HG02763 (cell line): ENCODE data around the gene MYH9.
"Not testable (repeated sequence)": the region's sequence is repeated elsewhere in the genome, so short reads cannot be mapped to it uniquely, and the experiment has no call there.

Experiments
- ATAC-seq: cut with Tn5 transposase; IDR thresholded peaks from one replicate; pipeline ENCODE4 v1.9.1; 2021; ENCODE audit warnings: mild to moderate bottlenecking, moderate library complexity; ENCODE audit not compliant: unreplicated experiment

MYH9 gene

DNA sequence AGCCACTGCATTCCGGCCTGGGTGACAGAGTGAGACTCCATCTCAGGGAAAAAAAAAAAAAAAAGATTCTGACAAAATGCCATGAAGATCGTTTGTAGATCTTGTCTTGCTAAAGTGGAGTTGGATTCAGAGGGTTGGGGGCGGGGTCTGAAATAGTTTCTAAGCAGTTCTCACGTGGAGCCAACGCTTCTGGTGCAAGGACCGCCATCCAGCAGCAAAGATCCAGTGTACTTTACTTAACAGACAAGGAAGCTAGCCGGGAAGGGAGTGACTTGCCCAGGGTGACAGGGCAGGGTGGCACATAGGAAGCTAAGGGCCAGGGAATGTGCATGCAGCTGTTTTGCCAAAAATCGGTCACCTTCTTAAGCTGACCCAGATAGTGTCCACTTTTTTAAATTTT lies 107.4 kb downstream of the MYH9 start:
- ATAC-seq = no peak

DNA sequence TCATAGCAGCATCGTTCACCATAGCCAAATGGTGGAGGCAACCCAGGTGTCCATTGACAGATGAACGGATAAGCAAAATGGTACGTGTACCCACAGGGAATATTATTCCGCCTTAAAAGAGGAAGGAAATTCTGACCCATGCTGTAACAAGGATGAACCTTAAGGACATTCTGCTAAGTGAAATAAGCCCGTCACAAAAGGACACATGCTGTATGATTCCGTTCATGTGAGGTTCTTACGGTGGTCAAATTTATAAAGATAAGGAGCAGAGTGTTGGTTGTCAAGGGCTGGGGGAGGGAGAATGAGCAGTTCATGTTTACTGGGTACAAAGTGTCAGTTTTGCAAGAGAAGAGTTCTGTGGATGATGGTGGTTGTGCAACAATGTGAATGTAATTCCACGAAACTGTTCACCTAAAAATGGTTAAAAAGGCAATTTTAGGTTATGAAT lies 108.5 kb downstream of the MYH9 start:
- no peak for ATAC-seq

DNA sequence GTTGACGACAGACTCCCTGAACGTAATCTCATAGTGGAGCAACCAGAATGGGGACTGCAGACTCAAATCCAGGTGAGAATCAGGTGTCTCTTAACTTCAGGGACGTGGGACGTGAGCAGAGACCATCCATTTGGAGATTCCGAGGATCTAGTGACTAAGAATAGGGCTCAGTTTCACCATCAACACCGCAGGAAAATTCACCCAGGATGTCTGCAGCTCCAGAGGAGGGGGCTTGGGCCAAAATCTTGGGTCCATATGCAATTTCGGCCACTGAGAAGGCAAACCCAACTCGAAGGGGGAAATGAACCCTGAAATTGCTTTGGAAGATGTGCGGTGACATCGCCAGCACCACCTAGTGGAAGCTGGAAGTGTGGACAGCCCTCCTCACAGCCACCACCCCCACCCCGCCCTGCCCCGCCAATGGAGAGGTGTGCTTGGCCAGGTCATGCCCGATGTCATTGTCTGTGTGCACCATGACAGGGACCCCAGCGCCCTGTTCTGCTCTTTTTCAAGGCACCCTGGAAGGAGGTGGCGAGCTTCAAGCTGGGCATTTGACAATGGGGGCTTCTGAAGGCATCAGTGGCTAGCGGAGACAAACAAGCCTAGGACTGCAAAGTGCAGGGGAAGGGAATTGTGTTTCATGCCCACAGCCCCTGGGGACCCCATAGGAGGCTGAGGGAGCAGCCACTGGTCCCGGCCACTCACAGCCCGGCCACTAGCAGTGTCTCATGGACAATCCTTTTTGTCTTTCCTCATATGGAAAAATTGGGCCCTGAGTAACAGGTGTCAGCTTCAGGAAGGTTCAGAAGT lies 110.1 kb downstream of the MYH9 start:
- no peak for ATAC-seq

DNA sequence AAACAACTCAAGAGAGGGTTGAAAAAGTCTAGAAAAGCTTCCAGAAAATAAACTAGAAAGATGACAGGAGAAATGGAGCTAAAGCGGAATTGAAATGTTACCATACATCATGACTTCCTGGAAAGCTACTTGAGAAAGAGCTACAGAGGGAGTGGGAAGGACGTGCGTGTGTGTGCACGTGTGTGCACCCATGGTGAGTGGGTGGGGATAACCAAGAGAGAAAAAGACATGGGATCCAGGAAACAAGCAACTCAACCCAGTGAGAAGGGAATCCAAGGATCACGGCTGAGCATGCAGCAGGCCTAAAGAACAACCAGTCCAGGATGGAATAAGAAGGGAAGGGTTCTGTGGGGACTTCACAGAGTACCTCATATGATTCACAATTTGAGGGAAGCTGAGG lies 113.2 kb downstream of the MYH9 start:
- no peak for ATAC-seq

DNA sequence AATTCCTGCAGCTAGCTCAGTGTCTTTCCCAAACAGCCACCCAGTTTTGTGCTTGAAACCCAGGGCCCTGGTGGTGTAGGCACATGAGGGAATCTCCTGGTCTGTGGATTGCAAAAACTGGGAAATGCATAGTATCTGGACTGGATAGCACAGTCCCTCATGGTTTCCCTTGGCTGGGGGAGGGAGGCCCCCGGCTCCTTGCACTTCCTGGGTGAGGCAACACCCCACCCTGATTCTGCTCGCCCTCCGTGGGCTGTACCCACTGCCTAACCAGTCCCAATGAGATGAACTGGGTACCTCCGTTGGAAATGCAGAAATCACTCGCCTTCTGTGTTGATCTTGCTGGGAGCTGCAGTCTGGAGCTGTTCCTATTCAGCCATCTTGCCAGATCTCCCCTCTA lies 115.8 kb downstream of the MYH9 start:
- ATAC-seq = not testable (repeated sequence)

DNA sequence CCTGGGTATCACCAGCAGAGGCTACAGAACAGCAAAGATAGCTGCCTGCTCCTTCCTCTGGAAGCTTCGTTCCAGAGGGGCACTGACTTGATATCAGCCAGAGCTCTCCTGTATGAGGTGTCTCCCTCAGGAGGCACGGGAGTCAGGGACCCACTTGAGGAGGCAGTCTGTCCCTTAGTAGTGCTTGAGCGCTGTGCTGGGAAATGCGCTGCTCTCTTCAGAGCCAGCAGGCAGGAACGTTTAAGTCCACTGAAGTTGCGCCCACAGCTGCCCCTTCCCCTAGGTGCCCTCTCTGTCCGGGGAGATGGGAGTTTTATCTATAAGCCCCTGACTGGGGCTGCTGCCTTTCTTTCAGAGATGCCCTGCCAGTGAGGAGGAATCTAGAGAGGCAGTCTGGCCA lies 116.5 kb downstream of the MYH9 start:
- not testable (repeated sequence) for ATAC-seq

DNA sequence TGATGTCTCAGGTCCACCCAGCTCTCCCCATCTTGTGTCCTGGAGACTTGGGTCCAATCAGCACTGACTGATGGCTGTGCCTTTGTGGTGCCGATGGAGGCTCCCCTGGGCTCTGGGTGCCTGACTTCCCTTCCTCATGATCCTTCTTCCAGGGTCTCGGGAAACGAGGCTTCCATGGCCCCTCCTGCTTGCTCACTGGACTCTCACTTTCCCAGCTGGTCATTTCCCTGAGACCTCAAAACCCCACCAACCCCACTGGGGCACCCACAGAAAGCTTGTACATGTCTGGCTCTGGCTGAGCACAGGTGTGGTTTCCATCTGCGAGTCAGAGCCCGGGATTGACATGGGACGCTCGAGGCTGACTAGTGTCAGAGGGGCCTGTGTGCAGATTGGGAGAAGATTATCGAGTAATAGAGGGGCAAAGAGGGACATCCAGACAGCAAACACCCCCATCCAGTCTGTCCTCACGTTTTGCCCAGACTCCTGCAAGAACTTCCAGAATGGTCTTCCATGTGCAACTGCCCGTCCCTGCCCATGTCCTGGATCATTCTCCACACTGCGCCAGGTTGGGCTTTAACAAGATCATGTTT lies 119.8 kb downstream of the MYH9 start:
- ATAC-seq = no peak

DNA sequence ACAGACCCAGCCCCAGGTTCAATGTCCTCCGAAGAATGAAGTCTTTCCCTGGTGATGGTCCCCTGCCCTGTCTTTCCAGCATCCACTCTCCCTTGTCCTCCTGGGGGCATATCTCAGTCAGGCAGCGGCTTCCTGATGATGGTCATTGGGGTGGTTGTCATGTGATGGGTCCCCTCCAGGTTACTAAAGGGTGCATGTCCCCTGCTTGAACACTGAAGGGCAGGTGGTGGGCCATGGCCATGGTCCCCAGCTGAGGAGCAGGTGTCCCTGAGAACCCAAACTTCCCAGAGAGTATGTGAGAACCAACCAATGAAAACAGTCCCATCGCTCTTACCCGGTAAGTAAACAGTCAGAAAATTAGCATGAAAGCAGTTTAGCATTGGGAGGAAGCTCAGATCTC lies 120.7 kb downstream of the MYH9 start:
- ATAC-seq = no peak

DNA sequence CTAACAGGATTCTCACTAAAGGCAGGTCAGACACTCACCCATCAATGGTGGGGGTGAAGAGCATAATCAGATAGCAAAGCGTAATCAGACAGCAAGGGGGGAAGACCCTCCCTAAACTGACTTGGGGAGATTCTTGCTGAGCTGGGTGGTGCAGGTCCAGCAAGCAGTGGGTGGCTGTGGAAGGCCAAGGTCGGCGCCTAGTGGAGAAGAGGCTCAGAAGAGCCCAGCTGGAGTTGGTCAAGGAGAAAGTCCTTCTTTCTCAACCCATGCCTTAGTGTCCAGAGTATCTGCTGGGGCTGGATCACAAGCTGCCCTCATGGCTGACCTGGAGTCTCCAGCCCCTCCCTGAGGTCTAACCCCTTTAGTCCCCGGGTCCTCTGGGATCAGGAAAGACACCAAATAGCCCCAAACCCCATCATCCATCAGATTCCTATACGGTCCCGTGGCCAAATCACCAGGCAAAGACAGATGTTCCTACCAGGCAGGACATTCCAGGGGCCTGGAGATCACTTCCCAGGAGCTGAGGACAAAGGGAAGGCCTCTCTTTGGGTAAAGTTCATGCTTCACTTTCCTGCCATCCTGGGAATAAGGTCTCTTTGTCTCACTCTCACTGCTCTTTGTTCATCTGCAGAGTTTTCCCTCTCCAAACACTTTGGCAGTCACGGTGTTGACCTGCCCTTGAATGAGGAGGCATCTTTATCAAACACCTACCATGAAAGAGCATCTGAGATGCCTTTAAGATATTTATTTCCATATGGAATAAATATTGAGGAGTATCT lies 123.7 kb downstream of the MYH9 start:
- not testable (repeated sequence) for ATAC-seq

DNA sequence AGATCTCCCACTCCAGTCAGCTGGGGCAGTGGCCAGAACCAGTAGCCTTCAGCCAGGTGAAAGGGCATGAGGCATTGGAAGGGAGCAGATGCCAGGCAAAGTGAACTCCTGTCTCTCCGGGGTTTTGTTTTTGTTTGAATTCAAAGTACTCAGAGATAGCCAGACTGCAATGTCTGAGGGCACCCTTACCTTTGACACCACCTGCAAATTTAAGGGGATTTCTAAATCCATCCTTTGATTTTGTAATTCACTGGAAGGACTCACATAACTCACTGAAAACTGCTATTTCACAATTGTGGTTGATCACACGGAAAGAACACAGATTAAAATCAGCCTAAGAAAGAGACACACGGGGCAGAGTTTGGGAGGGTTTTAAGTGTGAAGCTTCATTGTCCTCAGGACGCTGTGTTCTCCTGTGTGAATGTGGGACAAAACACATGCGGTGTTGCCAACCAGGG lies 124.5 kb downstream of the MYH9 start:
- not testable (repeated sequence) for ATAC-seq

DNA sequence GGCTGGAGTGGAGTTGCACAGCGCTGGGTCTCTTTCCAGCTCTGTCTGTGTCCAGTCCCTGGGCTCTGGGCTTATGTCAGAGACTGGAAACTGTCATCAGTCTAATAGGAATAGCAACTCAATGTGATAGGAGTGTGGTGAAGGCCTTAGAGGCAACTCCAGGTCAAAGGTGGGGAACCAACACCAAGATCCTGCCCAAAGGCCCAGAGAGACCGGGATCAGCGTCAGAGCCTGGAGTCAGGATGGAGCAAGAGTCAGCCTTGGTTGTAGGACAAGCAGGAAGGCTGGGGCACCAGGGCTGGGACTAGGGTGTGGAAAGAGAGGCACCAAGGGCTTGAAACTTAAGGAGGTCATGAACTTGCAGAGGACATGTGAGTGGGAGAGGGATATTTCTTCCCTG lies 125.5 kb downstream of the MYH9 start:
- ATAC-seq = not testable (repeated sequence)

DNA sequence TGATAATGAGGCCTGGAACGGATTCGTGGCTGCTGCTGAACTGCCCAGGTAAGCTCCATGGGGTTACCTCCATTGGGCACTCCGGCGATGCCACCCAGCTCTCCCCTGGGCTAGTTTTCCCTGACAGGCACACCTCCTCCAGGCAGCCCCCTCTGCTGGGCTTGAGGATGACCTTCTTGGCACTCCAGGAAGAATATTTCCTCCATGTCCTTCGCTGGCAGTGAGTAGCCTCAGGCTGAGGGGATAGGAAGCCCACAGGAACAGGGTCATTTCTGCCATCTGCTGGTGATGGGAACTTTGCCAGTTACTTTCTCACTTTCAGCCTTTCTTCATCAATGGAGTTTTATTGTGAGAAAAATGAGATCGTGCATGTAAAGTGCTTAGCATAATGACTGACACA lies 126.1 kb downstream of the MYH9 start:
- ATAC-seq = not testable (repeated sequence)

DNA sequence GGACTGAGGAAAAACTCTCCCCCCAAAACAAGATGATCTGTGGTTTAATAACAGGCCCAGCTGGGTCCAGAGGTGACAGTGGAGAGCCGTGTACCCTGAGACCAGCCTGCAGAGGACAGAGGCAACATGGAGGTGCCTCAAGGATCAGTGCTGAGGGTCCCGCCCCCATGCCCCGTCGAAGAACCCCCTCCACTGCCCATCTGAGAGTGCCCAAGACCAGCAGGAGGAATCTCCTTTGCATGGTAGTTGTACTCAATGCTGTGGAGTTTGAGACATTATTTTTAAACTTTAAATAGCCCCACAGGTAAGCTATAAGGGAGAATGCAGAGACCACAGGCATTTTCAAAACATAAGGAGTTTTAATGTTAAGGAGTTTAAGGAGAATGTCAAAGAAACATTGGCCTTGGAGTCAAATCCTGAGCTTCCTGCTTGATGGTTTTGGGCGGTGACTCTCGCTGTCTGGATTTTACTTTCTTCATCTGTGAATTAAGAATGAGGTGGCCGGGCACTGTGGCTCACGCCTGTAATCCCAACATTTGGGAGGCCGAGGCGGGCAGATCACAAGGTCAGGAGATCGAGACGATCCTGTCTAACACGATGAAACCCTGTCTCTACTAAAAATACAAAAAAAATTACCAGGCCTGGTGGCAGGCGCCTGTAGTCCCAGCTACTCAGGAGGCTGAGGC lies 128.0 kb downstream of the MYH9 start:
- no peak for ATAC-seq

DNA sequence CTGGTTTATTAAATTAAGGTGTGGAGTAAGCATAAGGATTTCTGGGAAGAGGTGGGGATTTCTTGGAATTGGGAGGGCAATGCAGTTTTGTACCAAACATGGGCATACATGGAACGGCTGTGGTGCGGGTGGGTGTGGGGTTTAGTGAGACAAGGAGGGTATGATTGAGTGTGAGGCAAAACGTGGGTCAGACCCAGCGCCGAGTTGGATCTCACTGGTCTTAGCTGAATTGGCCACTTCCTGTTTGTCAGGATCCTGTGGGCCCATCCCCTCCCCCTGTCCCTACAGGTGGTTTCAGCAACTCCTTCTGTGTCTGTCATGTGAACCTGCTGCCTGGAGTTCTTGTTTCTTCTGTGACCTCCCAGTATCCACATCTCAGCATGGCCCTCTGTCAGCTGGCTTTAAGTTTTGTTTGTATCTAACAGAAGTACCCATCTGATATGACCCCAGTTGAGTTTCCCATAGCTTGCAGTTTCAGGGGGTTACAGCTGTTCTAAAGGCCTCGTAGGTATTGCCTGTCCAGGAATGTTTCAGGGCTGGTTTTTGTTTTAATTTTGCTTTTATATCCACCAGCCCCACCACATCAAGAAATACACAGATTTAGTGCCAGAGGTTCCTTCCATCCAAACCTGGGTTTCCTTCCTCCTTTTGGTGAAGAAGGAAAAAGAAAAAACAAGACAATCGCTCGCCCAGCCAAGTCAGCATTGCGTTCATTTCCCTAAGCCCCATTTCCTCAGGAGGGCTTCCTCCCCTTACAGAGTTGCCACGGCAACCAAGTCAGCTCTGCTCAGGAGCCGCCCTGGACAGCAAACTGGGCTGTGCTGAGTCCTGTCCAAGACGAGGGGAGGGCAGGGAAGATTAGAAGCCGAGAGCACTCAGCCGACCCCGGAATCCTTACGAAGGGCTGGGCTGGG lies 128.8 kb downstream of the MYH9 start:
- ATAC-seq = no peak

DNA sequence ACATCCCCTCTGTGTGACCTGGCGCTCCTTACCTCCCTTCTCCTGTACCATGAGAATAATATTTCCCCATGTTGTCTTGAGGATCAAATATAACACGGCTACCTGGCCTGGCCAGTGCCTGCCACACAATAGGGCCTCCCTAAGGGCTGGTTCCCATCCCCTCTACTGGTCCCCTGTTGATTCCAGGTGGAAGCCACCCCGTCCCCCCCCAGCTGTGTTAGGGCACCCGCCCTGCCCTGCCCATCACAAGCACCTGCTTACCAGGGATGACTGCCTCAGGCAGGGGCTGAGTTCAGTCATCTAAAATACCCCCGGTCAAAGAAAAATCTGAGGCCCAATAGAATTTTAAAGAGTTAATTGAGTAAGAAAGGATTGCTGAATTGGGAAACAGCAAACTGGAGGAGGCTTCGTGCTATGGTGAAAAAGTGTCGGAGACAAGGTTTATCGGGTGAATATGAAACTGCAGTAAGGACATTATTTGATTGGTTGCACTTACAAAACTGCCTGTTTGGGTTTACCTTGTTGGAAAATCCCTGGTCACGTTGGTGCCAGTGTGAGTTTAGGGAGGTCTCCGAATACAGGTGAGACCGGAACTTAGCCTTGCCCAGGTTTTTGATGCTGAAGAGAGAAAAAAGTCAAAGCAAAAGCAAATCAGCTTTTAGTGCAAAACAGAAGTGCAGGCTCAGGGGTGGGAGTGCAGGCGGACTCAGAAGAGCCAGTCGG lies 129.7 kb downstream of the MYH9 start:
- ATAC-seq = no peak

DNA sequence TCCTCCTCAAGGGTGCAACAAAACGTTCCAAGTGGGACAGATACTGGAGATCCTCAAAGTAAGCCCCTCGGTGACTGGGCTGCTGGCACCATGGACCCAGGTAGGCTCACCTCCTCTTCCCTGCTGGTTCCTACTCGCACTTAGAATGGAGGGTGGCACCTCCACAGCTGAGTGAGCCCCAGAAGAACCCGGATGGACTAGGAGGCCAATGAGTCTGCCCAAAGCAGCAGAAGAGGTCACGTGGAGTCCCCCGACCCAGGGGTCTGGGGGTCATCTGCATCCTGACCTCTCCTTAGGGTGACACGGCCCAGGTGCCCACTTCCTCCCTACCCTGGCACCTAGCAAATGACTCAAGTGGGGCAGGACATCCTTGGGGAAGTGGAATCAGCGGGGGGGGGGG lies 130.5 kb downstream of the MYH9 start:
- no peak for ATAC-seq

DNA sequence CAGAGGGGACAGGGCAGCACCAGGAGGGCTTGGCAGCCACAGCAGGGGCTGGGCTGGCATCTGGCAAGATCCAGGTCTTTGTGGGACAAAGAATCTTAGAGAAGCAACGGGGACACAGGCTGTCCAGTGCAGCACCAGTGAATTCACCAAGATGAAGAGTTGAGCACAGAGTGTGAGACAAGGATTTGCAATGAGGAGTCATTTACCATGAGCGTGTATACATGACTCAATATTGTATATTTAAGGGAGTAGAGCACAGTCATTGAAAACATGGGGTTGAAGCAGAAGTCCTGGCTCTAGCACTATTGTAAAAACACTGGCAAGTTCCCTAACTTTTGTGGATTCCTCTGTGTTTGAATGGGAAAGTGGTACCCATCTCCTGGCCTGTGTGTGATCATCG lies 131.3 kb downstream of the MYH9 start:
- no peak for ATAC-seq

DNA sequence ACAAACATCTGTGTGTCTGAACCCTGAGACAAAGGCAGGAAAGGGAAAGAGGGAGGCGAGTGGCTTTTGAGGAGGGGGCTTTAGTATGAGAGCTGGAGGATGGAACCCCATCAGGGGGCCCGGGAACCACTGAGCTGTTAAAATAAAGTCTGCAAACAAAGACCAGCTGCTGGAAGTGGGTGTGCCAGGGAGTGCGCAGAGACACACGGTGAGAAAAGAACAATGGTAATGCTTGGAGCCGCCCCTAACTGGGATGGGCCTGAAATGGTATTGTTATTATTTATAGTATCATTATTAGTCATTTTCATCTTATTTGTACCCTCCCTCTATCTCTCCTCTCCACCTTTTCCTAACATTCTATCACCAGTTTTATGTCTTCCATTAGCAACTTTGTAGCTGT lies 132.2 kb downstream of the MYH9 start:
- ATAC-seq = not testable (repeated sequence)
